IPS-18c (cell line): Measurements from ENCODE around the gene GPA33.

Experiments
- H3K4me3 ChIP-seq: 2 replicates; pipeline ENCODE4 v1.7.0; 2013; ENCODE audit warnings: low read depth, mild to moderate bottlenecking, low read length, moderate library complexity; ENCODE audit not compliant: insufficient read depth
- H3K9me3 ChIP-seq: one replicate; pipeline ENCODE4 v1.6.1; 2013; ENCODE audit warnings: mild to moderate bottlenecking, low read length, moderate library complexity; ENCODE audit not compliant: control insufficient read depth, insufficient read depth

GPA33 gene

DNA sequence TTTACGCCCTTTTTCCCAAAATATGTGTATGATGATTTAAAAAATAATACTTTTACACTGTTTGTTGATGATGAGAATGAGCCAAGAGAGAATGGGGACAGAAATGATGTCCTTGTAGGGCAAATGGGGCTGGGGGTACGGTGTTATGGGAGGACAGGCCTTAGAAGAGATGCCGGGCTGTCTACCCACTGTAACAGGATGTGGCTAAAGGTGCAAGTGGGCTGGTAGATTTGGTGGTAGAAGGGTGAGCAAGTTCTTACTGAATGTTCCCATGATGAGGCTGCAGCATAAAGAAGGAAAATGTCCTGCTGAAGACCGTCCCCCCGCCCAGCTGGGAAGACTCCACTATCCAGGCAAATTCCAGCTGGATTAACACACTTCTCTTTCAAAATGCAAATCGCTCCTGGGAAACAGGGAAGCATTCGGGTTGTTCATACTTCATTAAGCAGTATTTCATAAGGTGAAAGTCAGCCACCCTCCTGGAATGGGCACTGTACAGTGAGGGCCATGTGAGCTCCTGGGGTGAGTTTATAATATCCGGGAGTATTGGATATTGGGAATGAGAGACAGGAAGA is 14.0 kb downstream of the GPA33 start:
- H3K9me3 ChIP-seq, result no peaks in the 10 kb centered on the region

DNA sequence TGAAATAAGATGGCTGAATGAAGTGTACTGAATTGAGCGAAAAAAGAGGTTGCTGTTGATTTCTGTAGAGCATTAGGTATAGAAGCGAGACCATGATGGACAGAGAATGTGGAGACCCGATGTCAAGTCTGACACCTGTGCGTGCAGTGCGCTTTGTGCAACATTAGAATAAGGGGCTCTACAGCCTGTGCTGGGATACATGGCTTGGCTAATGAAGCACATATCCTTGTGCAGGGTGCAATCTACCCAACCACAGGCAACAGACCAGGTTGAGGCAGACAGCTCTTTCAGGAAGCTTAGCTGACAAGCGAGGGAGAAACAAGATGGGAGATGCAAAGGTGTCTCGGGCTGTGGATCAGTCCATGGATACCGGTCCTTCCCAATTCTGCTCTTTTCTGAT is 18.9 kb downstream of the GPA33 start:
- Histone ChIP-seq H3K4me3 (no peak overlapping the region), H3K9me3 (no peaks in the 10 kb centered on the region)

More for the DNA sequence above, 14.0 kb downstream of the GPA33 start:
- H3K4me3 ChIP-seq, result no peak overlapping the region

DNA sequence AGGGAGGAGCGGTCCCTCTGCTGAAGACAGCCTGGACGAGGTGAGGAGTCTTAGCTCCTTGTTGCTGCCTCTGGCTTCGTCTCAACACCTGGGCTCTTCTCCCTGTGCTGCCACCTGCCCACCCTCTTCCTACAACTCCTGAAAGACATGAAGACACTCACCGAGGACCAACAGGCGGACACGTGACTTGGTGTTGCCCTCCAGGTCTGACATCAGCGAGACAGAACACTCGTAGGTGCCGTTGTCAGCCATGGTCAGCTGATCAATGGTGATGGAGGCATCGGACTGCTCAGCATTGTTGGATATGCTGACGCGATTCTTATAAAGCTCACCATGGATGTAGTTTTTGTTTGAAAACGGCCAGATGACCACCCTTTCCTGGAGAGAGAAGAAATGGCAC is 21.4 kb downstream of the GPA33 start:
- no peak overlapping the region for H3K4me3 ChIP-seq
- no peaks in the 10 kb centered on the region for H3K9me3 ChIP-seq

DNA sequence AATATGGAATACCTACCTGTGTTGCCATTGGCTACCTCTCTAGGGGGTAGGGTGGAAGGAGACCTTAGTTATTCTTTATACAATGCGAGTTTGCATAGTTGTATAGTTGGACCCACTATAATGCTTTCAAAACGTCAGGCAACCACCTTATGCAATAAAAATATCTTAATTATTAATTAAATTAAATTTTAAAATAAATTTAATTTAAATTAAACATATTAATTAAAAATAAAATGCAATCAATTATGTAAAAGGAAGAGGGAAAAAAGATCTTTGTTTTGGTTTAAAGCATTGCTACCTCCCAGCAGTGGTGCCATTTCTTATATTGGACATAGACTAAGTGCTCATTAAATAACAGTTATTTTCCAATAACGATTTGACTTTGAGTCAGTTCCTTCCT is 22.3 kb downstream of the GPA33 start:
- no peak overlapping the region for H3K4me3 ChIP-seq
- no peaks in the 10 kb centered on the region for H3K9me3 ChIP-seq

DNA sequence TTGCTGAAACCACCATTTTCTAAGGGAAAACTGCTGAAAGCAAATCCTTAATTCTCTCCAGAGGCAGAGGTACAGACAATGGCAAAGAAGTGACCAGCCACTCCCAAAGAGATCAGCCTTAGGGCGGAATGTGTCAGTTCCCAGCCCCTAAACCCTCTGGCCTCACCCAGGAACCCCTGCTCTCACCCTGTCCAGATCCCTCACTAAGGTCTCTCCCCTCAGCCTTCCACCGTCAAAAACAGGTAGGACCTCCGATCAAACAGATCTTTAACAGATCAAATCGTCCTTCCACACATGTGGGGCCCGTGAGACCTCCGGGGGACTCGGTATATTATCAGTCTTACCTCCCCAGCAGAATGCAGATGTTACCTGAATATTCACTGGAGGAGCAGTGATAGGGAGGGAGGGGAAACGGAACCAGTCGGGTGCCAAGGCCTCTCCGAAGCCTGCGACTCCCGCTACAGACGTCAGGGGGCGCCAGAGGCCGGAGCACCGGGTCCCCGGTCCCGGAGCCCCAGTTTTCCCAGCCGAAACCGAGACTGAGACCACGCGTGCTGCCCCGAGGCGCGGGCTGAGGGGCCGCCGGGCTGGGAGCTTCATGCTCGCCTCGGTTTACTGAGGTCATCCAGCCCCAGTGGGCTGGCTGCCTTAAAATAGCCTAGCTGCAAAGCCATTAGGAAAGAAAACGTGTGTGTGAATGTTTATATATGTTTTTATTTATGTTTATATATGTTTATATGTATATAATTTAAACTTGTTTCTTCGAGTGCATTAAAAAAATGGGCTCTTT is 23.6 kb downstream of the GPA33 start:
- H3K4me3 ChIP-seq, result peak overlapping the region; percentile 34; the same call in 1 of the 2 replicates
- no peaks in the 10 kb centered on the region for H3K9me3 ChIP-seq

DNA sequence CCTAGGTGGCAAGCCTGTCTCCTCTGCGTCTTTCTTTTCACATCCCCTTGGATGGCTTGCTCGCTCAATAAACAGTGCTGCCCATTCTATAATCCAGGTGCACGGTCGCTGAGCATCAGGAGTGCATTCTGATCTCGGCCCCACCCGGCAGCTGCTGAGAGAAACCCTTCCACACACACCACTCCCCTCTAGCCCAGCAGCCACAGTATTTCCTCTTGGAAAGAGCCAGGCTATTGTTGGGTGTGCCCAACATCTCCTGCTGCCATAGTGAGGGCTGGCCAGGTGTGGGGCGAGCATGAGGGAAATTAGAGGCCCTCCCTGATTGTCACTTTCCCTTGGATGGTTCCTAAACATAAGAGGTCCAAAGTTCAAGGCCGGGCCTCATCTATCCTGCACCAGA is 24.7 kb downstream of the GPA33 start:
- H3K9me3 ChIP-seq, result no peaks in the 10 kb centered on the region
- no peak overlapping the region for H3K4me3 ChIP-seq

DNA sequence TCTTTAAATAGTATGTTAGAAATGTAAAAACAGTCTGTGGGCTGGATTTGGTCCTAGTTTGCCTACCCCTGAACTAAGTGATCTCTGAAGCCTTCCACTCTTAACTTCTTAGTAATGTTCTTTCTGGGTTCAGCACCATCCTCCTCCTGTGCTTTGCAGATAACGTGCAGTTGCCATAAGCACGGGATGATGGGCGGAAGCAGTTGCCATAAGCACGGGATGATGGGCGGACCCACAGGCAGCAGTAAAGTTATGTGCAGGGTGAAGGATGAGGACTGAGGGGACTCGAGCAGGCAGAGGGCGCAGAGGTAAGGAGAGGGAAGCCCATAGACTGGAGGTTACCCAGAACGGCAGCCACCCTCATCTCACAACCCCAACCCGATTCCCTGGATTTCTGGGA is 25.6 kb downstream of the GPA33 start:
- no peak overlapping the region for H3K4me3 ChIP-seq
- no peaks in the 10 kb centered on the region for H3K9me3 ChIP-seq

DNA sequence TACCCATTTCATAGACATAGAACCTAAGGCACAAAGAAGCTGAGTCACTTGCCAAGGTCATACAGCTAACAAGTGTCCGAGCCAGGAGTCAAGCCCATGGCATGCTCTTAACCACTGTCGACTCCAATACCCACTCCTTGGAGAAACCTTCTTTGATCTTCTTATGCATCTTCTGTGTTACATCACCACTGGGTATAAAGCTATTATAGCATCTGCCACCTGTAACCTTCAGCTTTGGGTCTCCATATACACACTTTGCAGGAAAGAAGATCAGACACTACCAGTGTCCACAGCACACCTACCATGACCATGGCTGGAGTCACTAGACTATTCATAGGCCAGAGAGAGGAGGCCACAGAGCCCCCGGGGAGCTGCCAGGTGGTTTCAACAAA is 29.1 kb downstream of the GPA33 start:
- Histone ChIP-seq H3K4me3 (no peak overlapping the region), H3K9me3 (no peaks in the 10 kb centered on the region)

DNA sequence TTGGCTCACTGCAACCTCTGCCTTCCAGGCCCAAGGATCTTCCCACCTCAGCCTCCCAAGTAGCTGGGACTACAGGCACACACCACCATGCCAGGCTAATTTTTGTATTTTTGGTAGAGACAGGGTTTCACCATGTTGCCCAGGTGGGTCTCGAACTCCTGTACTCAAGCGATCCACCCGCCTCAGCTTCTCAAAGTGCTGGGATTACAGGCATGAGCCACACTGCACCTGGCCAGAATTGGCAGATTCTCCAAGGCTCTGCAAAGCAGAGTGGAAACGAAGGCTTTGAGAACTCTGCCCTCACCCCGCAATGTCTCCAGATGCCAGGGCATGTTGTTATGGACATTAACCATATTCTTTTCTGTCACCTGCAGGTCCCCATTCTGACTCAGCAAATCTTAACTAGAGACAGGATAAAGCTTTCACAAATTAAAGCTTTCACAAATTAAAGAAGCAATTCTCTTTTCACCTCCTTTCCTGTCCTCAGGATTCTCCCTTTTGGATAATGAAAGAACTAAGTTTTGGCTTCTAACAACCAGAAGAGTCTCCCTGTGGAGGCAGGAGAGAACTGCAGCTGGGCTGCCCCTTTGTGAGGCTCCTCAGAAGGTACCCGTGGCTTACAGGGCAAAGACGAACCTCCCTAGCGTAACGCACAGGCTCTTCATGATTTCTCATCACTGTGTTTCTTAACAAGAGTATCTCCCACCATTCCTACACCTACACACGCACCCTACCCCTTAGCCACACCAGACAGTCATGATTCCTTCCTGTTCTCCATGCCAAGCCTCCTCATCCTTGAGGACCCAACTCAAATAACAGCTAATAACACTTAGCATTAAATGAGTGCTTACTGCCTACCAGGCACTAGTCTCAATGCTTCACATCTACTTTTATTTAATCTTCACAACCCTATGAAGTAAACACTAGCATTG is 29.8 kb downstream of the GPA33 start:
- no peaks in the 10 kb centered on the region for H3K9me3 ChIP-seq
- no peak overlapping the region for H3K4me3 ChIP-seq

DNA sequence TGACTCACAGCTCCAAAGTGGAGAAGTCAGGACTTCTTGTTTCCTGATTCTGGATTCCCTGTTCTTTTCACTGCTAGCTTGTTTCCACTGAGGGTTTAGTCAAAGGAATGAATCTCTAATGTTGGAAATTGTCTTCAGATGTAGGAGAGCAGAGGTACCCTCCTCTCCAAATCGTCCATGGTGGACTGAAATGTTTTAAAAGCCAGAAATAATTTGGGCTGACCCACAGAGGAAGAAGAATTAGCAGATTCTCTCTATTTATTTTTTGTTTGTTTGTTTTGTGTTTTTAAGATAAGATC is 30.4 kb downstream of the GPA33 start:
- Histone ChIP-seq H3K4me3 (no peak overlapping the region), H3K9me3 (no peaks in the 10 kb centered on the region)

DNA sequence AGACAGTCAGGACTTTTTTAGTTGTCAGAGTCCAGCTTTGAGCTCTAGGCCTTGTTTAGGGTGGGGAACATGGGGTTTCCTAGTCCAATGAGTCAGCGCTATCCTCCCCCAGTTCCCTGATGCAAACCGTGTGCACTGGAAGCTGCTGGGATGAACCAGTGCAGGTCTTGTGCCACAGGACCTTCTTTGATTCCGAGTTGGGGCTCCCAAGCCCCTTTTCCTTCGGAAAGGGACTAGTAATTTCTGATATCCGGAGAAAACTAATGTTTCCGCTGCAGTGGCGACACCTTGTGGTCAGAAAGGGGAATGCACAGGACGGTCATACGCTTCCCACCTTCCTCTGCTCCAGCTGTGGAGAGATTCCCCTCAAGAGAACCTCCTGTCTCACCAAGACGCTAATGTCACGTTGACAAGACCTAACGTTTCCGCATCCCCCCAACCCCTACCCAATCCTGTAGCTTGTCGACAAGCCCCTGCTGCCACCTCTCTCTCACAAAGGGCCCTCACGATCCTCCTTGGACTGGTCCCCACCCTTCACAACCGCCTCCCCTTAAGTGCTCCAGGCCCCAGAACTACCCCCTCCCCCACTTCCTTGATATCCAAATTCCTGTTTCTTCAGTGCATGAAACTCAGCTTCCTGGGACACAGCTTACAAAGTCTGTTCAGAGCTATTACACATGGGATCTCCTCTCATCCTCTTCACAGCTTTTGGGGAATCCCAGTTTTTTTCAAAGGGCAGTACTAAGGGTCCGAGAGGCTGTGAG is 30.9 kb downstream of the GPA33 start:
- no peaks in the 10 kb centered on the region for H3K9me3 ChIP-seq
- H3K4me3 ChIP-seq, result no peak overlapping the region; the same call in 1 of the 2 replicates

DNA sequence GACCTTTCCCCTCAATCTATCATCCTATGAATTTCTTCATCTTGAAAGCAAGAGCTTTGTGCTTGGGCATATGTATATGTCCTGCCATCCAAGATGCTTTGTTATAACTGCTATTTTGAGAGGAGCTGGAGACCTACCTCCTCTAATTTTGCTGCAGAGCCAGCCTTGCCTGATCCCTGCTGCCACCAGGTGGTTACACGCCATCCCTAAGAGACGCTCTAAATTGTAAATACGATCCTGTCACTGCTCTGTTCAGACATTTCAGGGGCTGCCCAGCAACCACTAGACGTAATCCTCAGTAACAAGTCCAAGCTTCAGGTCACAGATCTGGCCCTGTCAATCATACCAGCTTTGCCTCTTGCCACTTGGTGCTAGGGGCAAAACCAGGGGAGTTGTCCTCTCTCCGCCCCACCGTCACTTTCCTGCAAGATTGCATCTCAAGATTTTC is 32.9 kb downstream of the GPA33 start:
- Histone ChIP-seq H3K9me3 (no peaks in the 10 kb centered on the region), H3K4me3 (no peak overlapping the region)

DNA sequence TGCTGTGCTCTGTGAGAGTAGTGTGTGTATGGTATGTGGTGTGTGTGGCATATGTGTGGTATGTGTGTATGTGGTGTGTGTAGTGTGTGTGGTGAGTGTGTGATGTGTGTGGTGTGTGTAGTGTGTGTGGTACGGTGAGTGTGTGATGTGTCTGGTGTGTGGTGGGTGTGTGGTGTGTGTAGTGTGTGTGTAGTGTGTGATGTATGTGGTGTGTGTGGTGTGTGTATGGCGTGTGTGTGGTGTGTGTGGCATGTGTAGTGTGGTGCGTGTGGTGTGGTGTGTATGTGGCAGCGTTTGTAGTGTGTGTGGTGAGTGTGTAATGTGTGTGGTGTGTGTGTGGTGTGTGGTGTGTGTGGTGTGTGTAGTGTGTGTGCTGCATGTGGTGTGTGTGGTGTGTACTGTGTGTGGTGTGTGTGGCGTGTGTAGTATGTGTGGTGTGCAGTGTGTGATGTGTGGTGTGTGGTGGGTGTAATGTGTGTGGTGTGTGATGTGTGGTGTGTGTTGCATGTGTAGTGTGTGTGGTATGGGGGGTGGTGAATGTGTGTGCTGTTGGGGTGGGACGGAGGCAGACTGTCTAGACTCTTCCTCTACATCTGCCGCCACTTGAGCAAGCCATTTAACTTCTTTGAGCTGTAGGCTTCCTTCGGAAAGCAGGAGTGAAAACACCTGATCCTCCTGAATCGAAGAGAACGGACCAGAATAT is 33.5 kb downstream of the GPA33 start:
- no peak overlapping the region for H3K4me3 ChIP-seq
- no peaks in the 10 kb centered on the region for H3K9me3 ChIP-seq

DNA sequence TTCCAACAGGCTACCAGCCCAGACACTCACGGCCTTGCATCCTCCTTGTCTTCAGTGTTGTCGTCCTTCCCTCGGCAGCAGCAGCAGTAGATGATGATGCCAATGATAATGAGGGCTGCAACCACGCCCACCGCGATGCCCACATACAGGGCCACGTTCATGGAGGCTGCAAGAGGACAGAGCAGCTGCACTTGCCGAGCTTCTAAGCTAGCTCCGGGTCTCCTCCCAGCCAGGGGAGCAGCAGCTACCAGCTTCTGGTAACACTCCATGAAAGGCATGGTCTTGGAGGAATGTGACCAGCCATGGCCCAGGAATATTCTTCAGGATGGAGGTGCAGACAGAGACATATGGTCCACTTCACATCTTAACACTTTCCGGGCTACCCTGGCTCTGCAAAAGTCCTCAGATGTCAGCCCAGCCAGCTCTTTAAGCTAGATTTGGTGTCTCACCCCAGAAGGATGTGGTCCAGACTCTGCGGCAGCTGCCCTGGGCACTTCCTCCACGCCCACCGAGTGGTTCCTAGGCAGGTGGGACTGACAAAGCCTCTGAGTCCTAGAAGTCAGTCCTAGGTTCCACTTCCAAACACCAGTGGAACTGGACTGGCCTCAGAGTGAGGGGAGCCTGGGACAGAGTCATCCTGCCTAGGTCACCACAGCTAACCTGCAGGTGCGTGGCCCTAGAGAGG is 35.1 kb downstream of the GPA33 start:
- Histone ChIP-seq H3K9me3 (no peaks in the 10 kb centered on the region), H3K4me3 (no peak overlapping the region)

DNA sequence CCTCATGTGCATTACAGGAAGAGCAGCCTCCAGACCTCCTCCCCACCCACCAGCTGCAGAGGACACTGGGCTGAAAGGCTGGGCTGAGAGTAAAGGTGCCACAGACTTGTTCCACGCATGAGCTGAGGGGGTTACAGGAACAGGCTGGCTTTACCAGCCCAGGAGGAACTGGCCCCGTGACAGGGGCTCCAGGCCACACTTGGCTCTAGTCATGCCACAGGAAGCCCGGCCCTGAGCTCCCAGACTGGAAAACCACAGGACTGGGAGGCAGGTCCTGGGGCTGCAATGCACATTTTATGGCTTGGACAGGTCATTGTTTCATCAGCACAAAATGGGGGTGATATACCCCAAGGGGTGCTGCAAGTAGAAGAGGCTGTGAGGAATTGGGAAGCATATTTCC is 35.6 kb downstream of the GPA33 start:
- no peak overlapping the region for H3K4me3 ChIP-seq
- H3K9me3 ChIP-seq, result no peaks in the 10 kb centered on the region

DNA sequence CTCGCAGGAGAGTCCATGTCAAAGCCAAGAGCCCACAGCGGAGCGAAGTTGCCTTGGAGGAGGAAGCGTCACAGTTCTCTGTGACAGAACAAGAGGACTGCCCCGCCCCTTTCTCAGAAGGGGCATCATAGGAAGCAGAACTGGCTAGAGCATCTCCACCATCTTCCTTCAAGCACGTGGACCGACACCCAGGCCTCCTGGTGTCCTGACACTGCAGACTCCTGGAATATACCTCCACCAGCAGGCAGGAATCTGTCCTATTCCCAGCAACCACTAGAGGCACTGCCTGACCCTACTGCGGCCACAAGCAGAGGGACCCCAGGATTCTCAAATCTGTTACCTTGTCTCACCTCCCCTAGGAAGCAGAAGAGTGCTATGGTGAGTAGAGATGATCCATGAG is 37.8 kb downstream of the GPA33 start:
- Histone ChIP-seq H3K4me3 (no peak overlapping the region), H3K9me3 (no peaks in the 10 kb centered on the region)
